HG03135 (cell line): ENCODE results near the gene NR2F1.

Experiments used
- ATAC-seq: cut with Tn5 transposase; IDR thresholded peaks from one replicate; pipeline ENCODE4 v1.9.1; 2021; ENCODE audit warnings: mild to moderate bottlenecking, moderate library complexity; ENCODE audit not compliant: unreplicated experiment

Gene NR2F1

GRCh38 chr5:93590493-93590892 lies 7.5 kb downstream of the NR2F1 start:
- no peak for ATAC-seq

DNA sequence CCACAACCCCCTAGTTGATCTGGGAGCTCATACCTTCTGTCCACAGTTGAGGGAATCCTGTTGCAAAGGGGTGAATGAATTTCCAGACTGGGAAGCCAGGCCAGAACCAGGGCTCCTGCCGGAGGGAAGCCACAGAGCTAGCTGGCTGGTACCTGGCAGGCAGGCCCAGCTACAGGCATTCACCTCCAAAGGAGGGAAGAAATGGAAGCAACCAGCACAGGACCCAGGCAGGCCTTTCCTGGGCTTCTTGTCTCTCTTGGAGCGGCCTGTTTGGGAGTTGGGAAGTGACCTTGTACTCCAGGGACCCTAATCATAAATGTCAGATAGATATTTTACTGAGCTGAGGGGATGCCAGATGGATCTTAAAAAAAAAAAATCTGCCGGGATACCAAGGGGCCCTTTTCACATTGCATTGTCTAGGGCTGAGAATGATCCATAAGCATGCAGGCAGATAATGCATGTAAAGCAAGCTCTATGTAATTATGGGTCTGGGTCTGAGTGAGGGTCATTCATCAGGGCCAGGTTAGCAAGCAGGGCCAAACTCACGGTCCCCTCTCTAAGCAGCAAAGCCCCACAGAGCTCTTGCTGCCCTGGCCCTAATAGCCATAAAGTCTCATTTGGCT lies 8.4 kb downstream of the NR2F1 start:
- ATAC-seq, result no peak

DNA sequence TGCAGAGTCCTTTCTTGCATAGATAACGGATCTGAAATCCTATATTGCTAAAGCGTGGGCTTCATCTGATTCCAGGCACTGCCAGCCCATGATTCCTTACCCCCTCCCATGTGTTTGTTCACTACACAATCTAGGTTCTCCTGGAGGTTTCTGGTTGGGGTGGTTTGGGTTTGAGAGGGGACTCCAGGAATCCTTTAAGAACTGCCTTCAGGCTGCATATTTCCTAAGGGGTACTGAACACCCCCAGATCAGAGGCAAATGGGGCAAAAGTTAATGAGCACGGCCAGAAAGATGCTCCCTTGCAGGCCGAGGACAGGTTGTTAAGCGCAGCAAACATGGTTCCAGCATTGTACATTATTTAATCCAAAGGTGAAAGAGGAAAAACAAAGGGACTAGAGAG lies 9.9 kb downstream of the NR2F1 start:
- ATAC-seq, result no peak

DNA sequence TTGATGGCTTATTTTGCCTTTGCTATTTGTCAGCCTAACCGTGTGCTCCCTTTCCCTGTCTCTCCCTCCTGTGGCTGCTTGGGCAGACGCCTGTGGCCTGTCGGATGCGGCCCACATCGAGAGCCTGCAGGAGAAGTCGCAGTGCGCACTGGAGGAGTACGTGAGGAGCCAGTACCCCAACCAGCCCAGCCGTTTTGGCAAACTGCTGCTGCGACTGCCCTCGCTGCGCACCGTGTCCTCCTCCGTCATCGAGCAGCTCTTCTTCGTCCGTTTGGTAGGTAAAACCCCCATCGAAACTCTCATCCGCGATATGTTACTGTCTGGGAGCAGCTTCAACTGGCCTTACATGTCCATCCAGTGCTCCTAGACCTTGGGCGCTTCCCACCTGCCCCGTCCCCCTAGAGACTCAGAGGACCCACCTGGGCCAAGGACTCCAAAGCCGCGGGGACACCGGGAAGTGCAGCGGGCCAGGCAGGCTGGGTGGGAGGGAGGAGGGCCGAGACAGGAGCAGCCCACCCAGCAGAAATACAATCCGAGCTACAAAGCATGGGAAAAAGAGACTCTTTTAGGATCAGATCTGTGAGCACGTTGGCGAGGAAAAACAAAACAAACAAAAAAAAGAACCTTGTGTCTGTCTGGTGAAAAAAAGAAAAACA lies 10.6 kb downstream of the NR2F1 start:
- no peak for ATAC-seq

GRCh38 chr5:93594591-93595419 lies 11.8 kb downstream of the NR2F1 start:
- ATAC-seq, result no peak

- no peak for ATAC-seq
Measured at GRCh38 chr5:93595420-93596147, 12.6 kb downstream of the NR2F1 start.

DNA sequence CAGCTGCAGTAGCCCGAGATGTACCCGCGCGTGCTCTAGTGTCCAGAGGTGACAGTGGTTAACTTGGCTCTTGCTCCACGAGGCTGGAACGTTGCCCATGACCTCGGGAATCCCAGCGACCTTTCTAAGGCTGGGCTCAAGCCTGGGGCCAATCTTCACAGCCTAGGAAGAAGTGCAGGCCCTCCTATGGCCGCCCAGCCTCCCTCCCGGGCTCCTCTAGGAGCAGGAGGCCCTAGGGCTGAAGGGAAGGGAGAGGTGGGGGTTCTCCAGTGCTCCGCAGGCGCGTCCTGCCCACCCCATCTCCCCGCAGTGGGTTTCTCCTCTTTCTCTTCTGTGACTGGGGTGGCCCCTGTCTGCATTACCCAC lies 13.3 kb downstream of the NR2F1 start:
- ATAC-seq, result no peak

DNA sequence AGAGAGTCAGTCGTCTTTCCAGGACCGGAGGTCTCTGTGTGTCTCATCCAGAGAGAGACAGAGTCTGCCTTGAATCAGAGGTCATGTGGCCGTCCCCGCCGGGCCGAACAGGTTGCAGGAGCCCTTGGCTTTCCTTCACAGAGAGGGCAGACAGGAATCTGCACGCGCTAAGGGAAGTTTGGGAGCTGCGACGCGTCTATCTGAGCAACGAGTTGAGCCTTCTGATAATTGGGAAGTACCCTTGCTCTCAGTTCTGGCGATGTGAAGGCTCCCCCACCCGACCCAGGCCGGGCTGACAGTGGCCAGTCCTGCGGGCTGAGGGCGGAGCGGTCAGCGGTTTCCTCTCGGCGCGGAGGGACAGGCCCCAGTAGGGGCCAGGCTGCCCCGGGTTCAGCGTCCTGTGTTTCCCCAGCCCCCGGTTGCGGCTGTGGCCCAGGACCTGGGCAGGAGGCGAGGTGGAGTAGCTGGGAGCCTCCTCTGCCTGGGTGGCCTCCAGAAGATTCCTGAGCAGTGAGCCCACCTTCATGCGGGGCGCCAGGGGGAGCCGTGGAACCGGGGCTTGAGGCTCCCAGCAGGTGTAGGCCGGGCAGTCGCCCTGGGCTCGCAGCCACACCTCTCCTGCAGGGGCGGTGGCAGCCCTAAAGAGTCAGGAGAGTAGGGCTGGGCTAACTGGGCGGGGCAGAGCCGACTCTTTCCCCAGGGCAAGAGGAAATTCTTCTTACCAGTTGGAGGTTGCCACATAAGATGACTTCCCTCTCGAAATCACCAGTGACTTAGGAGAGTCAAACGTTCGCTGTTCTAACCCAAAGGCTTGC lies 13.9 kb downstream of the NR2F1 start:
- ATAC-seq, result no peak

- no peak for ATAC-seq
Measured at GRCh38 chr5:93598091-93599000, 15.3 kb downstream of the NR2F1 start.

DNA sequence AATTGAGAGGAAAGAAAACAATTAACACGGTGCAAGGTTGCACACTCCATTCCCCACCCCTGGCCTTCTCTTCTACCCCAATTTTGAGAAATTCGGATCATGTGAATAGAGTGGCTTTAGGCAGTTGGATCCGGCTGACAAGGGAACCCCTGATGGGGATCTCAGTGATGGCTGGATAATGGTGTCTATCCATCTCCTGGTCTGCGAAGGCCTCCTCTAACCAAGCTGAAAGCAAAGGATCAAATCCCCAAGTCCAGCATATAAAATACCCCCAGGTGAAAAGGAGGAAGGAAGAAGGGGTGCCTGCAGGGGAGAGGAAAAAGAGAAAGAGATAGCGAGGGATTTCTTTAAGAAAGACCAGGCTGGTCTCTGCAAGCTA lies 16.0 kb downstream of the NR2F1 start:
- no peak for ATAC-seq

DNA sequence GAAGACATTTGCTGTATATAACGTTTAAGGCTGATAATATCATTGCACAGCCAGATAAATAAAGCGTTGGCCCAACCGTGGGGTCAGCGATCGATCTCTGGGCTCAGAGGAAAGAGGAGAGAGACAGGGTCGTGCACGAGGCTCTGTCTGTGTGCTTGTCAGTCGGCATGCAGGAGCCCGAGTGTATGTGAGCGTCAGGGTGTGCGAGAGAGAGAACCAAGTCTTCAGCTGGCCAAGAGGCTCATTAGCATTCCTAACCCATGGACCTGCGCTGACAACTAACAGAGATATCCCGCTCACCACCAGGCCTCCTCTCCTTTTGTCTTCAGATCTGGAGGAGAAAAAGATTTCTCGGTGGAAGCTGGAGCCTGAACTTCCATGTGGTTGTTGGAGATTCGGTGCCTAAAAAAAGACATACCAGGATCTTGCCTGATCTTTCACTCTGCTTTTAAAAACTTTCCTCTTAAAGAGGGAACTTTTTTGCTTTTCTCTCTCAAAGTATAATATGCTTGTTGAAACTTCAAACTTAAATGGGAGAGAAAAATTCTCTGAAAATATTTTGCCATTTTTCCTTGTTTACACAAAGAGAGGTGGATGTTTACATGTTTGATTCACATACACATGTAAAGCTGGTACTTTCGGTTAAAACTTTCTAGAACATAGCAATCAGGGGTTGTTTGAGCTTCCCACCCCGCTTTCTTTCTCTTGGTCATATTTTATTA lies 16.5 kb downstream of the NR2F1 start:
- no peak for ATAC-seq

- no peak for ATAC-seq
Measured at GRCh38 chr5:93600409-93601070, 17.5 kb downstream of the NR2F1 start.

DNA sequence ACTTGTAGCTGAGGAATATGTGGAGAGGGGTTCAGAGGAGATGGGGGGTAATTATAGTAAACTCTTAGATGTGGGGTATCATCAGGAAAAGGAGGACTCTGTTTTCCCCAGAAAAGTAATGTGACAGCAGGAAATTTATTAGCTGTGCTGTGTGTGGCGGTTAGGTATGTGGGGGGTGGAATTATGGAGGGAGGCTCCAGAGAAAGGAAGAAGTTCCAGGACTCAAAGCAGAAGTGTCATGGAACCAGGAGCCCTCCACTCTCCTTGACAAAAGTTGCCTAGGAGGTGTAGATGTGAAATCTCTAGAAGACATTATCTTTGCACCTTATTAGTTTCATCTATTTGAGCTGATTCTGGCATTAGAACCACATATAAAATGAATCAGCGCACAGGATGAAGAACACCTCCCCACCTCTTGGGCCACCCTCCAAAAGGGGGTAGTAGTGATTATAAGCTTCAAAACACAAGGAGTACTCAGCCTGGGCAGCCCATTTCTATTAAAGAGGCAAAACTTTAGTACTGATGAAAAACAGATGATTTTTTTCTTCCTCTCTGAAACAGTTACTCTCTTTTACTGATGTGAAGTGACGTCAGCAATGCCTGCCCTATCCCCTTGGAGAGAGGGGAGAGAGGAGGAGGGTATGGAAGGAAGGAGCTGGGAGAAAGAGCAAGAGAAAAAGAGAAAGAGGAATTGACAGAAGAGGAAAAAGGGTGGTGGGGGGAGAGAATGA lies 18.2 kb downstream of the NR2F1 start:
- no peak for ATAC-seq

- no peak for ATAC-seq
Measured at GRCh38 chr5:93601802-93602155, 18.8 kb downstream of the NR2F1 start.

DNA sequence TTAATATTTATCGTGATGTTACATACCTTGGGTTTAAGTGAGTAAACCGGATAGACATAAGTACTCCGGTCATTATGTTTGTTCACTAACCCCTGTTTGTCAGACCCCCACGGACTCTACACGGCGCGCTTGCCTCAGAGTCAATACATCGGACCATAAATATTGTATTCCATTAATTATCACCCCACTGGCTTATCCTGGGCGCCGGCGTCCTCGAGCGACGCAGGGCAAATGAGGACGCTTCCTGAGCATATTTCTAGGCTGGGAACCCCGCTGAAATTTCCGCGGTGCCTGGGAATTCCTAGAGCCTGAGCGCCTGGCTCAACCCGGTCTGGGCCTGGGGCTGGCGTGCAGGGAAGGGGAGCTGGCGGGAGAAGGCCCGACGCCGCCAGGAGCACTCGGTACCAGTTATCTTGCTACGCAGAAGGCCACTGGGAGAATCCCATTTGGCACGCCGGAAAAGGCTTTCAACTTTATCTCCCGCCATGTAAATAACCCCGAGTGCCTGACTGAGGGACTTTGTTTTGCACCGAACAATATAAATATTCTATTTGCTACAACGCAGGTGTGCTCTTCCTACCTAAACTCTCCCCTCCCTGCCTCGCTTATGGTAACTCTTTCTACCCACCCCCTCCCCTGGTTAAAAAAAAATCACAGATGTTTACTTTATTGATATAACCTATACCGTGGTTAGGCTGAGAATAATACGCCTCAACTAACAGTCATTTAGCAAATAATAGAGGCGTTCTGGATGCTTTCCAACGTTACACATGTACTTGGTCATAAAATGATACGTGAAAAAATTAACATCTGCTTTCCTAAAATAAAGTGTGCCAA lies 19.4 kb downstream of the NR2F1 start:
- ATAC-seq, result no peak

DNA sequence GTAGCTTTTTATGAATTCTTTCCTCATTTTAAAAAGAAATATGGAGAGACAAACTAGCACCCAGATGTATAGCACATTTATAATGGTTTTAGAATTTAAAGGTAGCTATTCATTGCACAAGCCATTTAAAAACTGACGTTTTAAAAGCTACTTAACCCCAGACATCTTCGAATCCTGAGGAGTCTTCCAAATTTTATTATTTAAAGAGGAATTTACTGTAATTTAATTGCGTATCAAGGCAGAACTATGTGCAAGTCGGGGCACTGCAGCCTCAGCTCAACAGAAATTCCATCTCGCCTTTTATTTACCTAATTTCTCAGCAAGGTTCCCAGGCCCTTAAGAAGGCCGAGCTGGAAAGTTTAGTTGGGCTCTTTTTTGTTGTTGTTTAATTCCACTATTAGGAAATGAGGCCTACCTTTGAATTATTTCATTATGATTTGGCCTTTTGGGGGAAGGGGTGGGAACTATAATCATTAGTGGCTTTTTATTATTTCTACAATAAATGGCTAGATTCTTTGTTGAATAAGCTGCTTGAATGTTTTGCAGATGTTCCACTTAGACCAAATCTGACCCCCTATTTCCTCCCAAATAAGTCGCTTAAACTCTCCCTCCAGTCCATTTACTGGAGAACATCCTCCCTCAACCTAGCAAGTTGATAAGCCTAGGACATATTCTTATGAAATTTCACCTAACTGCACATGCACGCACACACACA lies 20.2 kb downstream of the NR2F1 start:
- no peak for ATAC-seq
